HG03354 (cell line): ENCODE measurements around the gene ACAT2.
A peak's percentile ranks its signal among the peaks of the same experiment; 100 is the strongest.
"Not testable (repeated sequence)": the region's sequence is repeated elsewhere in the genome, so short reads cannot be mapped to it uniquely, and the experiment has no call there.

Experiments used
- ATAC-seq: cut with Tn5 transposase; IDR thresholded peaks from one replicate; pipeline ENCODE4 v1.9.1; 2021; ENCODE audit warnings: mild to moderate bottlenecking; ENCODE audit not compliant: unreplicated experiment, poor library complexity, severe bottlenecking

Gene ACAT2

GRCh38 chr6:159761129-159761872 is 544 bp upstream of the ACAT2 start:
- ATAC-seq = no peak

GRCh38 chr6:159762681-159763293 is 942 bp downstream of the ACAT2 start:
- ATAC-seq = peak; percentile 10

GRCh38 chr6:159766906-159767305 is 5.1 kb downstream of the ACAT2 start:
- no peak for ATAC-seq

- no peak for ATAC-seq
Observed at GRCh38 chr6:159769470-159769869, 7.6 kb downstream of the ACAT2 start.

GRCh38 chr6:159772196-159772595 is 10.4 kb downstream of the ACAT2 start:
- ATAC-seq = no peak

GRCh38 chr6:159777240-159777904 is 15.5 kb downstream of the ACAT2 start:
- no peak for ATAC-seq

- no peak for ATAC-seq
Observed at GRCh38 chr6:159778131-159778530, 16.3 kb downstream of the ACAT2 start.

GRCh38 chr6:159778542-159779103 is 16.8 kb downstream of the ACAT2 start:
- ATAC-seq = no peak

GRCh38 chr6:159788276-159788675 is 26.4 kb downstream of the ACAT2 start:
- no peak for ATAC-seq

GRCh38 chr6:159788753-159789376 is 27.0 kb downstream of the ACAT2 start:
- ATAC-seq = peak; percentile 0

- peak; percentile 71 for ATAC-seq
Observed at GRCh38 chr6:159789377-159790148, 27.7 kb downstream of the ACAT2 start, which contains the start of gene TCP1. TSS of gene TCP1 (minus strand) at chr6:159789602. CDS start at chr6:159789468, 134 bp downstream.

GRCh38 chr6:159790149-159790955 is 28.5 kb downstream of the ACAT2 start, which contains the start of gene MRPL18:
TSS of gene MRPL18 (plus strand) at chr6:159790467. CDS start at chr6:159790588, 121 bp downstream.
- ATAC-seq = peak; percentile 88

GRCh38 chr6:159790956-159791598 is 29.2 kb downstream of the ACAT2 start:
- ATAC-seq = no peak

- ATAC-seq = not testable (repeated sequence)
Observed at GRCh38 chr6:159794976-159795375, 33.1 kb downstream of the ACAT2 start.

GRCh38 chr6:159797554-159797953 is 35.7 kb downstream of the ACAT2 start:
- ATAC-seq = no peak

- ATAC-seq = no peak
Observed at GRCh38 chr6:159800141-159800865, 38.5 kb downstream of the ACAT2 start, which contains the start of gene PNLDC1. TSS of gene PNLDC1 (plus strand) at chr6:159800276. CDS start at chr6:159800308, 32 bp downstream.

GRCh38 chr6:159801935-159802334 is 40.1 kb downstream of the ACAT2 start:
- ATAC-seq = no peak
